CD14-positive monocyte (primary cell): ENCODE results near the gene ZNF362. TPM values are rescaled to one million over a fixed set of nuclear protein-coding genes. Genes with fewer than 3 reads are reported as not detected.

ENCODE experiments used
- DNase-seq, 3 donors: peaks; one replicate each; pipeline ENCODE4 v3.0.0-alpha.2; 2011 to 2022
- H2AFZ ChIP-seq: 2 replicates; pipeline ENCODE4 v1.6.0; 2012; ENCODE audit warnings: mild to moderate bottlenecking, low read depth, low read length, inconsistent platforms; ENCODE audit not compliant: insufficient read depth, poor library complexity, severe bottlenecking
- H3K27ac ChIP-seq, 2 donors: 1 replicate in 1 of 2; 2 replicates in 1 of 2; pipeline ENCODE4 v1.5.1; 2012 to 2013; ENCODE audit warnings: low read length in 2 of 2, control low read depth in 1 of 2, inconsistent platforms in 1 of 2, low read depth in 1 of 2, mild to moderate bottlenecking in 1 of 2
- H3K27me3 ChIP-seq, 2 donors: one replicate each; pipeline versions ENCODE4 v1.6.0 to v1.6.1; 2011 to 2013; ENCODE audit warnings: low read length in 2 of 2; ENCODE audit not compliant: control insufficient read depth in 2 of 2, insufficient read depth in 2 of 2
- H3K36me3 ChIP-seq, 2 donors: replicated peaks in 1 of 2; 1 replicate in 1 of 2; 2 replicates in 1 of 2; pipeline versions ENCODE4 v1.5.1 to v1.6.1; 2012 to 2013; ENCODE audit warnings: low read length in 2 of 2, control low read depth in 1 of 2, inconsistent platforms in 1 of 2, mild to moderate bottlenecking in 1 of 2; ENCODE audit not compliant: insufficient read depth in 2 of 2, control insufficient read depth in 1 of 2
- H3K4me1 ChIP-seq, 2 donors: 1 replicate in 1 of 2; 2 replicates in 1 of 2; pipeline versions ENCODE4 v1.5.1 to v1.6.1; 2012 to 2013; ENCODE audit warnings: low read length in 2 of 2, control low read depth in 1 of 2, inconsistent platforms in 1 of 2, mild to moderate bottlenecking in 1 of 2, moderate library complexity in 1 of 2; ENCODE audit not compliant: insufficient read depth in 2 of 2, control insufficient read depth in 1 of 2
- H3K4me2 ChIP-seq: replicated peaks from 2 replicates; pipeline ENCODE3; 2012; ENCODE audit warnings: low read length, moderate library complexity, mild to moderate bottlenecking; ENCODE audit not compliant: poor library complexity, severe bottlenecking; ENCODE audit errors: extremely low read depth
- H3K4me3 ChIP-seq, 3 experiments: fragments of 200-600 bp in 1 of 3; sonication (generic) in 1 of 3; replicated peaks in 1 of 3; 1 replicate in 2 of 3; 2 replicates in 1 of 3; pipeline ENCODE4 v1.5.1; 2011 to 2013; ENCODE audit warnings: low read length in 3 of 3, mild to moderate bottlenecking in 3 of 3, control low read depth in 2 of 3, low read depth in 2 of 3, inconsistent platforms in 1 of 3, moderate library complexity in 1 of 3
- H3K79me2 ChIP-seq: 2 replicates; pipeline ENCODE4 v1.6.0; 2012; ENCODE audit warnings: mild to moderate bottlenecking, control low read depth, inconsistent platforms, low read length, moderate library complexity; ENCODE audit not compliant: insufficient read depth
- H3K9ac ChIP-seq: 2 replicates; pipeline ENCODE4 v1.6.0; 2017; ENCODE audit warnings: low read length, mild to moderate bottlenecking; ENCODE audit not compliant: insufficient read depth, poor library complexity, severe bottlenecking
- H3K9me3 ChIP-seq, 2 donors: replicated peaks in 1 of 2; 1 replicate in 1 of 2; 2 replicates in 1 of 2; pipeline versions ENCODE4 v1.5.1 to v1.6.1; 2012 to 2013; ENCODE audit warnings: low read length in 2 of 2, control low read depth in 1 of 2; ENCODE audit not compliant: control insufficient read depth in 1 of 2, insufficient read depth in 1 of 2
- H4K20me1 ChIP-seq: 2 replicates; pipeline ENCODE4 v1.6.0; 2012; ENCODE audit warnings: mild to moderate bottlenecking, low read length, control low read depth, moderate library complexity; ENCODE audit not compliant: insufficient read depth
- H3K27ac Mint-ChIP-seq, 7 donors: one replicate each; pipeline ENCODE4 v1.8.0; 2020; ENCODE audit warnings: mild to moderate bottlenecking in 7 of 7, mixed read lengths in 7 of 7, moderate library complexity in 6 of 7, inconsistent platforms in 2 of 7
- H3K27me3 Mint-ChIP-seq, 3 donors: one replicate each; pipeline ENCODE4 v1.8.0; 2021 to 2022; ENCODE audit warnings: low read depth in 3 of 3, mild to moderate bottlenecking in 3 of 3, mixed read lengths in 3 of 3, moderate library complexity in 3 of 3, inconsistent platforms in 1 of 3
- H3K36me3 Mint-ChIP-seq, 2 donors: one replicate each; pipeline ENCODE4 v1.8.0; 2020; ENCODE audit warnings: mixed read lengths in 2 of 2, inconsistent platforms in 1 of 2, mild to moderate bottlenecking in 1 of 2
- H3K4me1 Mint-ChIP-seq: one replicate; pipeline ENCODE4 v1.8.0; 2020; ENCODE audit warnings: mild to moderate bottlenecking, mixed read lengths
- H3K4me3 Mint-ChIP-seq, 2 donors: one replicate each; pipeline ENCODE4 v1.8.0; 2020; ENCODE audit warnings: mild to moderate bottlenecking in 2 of 2, mixed read lengths in 2 of 2, moderate library complexity in 1 of 2
- H3K9me3 Mint-ChIP-seq, 7 donors: one replicate each; pipeline ENCODE4 v1.8.0; 2020 to 2022; ENCODE audit warnings: mixed read lengths in 7 of 7, mild to moderate bottlenecking in 6 of 7, moderate library complexity in 6 of 7, inconsistent platforms in 2 of 7
- WGBS: methylation state at CpG from one replicate; pipeline ENCODE4 v1.1.5; 2013; ENCODE audit warnings: missing lambda C conversion rate; ENCODE audit not compliant: insufficient coverage; 5-methylcytosine and 5-hydroxymethylcytosine counted together
- intact Hi-C, 2 donors: fragments of 100-400 bp; cut with micrococcal nuclease; formaldehyde crosslinking; loops; one replicate each; pipeline versions ENCODE4 v1.15.0 to v1.15.1; 2023
- polyA plus RNA-seq, 3 donors: library from polyadenylated mRNA; depleted of rRNA in 1 of 3; unstranded in 2 of 3; stranded (reverse) in 1 of 3; fragments of 300-500 nt in 2 of 3; fragments of >200 nt in 1 of 3; fragmentation: Illumina TruSeq in 2 of 3; gene quantifications; 1 replicate in 2 of 3; 2 replicates in 1 of 3; pipeline ENCODE4 v1.2.3, GENCODE V29; 2012 to 2021
- TF ChIP-seq, protein P1 (sequence below): fragments of 200-600 bp; IDR thresholded peaks from one replicate; pipeline ENCODE4 v1.8.0; 2022; ENCODE audit warnings: antibody characterized with exemption, mild to moderate bottlenecking

The ZNF362 gene
- polyA plus RNA-seq, 3 donors = 11.4 to 18.9 (median 13.5) TPM

GRCh38 chr1:33234588-33234990 lies 21.7 kb upstream of the ZNF362 start:
- no peaks in the 10 kb centered on the region for H3K36me3 ChIP-seq
- no peak overlapping the region for H2AFZ ChIP-seq
- H3K4me3 Mint-ChIP-seq = no peak overlapping the region
- no peaks in the 10 kb centered on the region for H4K20me1 ChIP-seq
- H3K27me3 Mint-ChIP-seq = peaks cover 3 to 6% (median 6%) of the 10 kb centered on the region in 3 donors
- H3K9me3 ChIP-seq = no peaks in the 10 kb centered on the region
- no peak for DNase-seq
- H3K4me1 Mint-ChIP-seq = peaks cover 4% of the 10 kb centered on the region
- H3K36me3 Mint-ChIP-seq = no peaks in the 10 kb centered on the region
- H3K4me3 ChIP-seq = no peak overlapping the region
- no peak overlapping the region for H3K9ac ChIP-seq
- H3K79me2 ChIP-seq = no peaks in the 10 kb centered on the region
- TF ChIP-seq, protein P1, sequence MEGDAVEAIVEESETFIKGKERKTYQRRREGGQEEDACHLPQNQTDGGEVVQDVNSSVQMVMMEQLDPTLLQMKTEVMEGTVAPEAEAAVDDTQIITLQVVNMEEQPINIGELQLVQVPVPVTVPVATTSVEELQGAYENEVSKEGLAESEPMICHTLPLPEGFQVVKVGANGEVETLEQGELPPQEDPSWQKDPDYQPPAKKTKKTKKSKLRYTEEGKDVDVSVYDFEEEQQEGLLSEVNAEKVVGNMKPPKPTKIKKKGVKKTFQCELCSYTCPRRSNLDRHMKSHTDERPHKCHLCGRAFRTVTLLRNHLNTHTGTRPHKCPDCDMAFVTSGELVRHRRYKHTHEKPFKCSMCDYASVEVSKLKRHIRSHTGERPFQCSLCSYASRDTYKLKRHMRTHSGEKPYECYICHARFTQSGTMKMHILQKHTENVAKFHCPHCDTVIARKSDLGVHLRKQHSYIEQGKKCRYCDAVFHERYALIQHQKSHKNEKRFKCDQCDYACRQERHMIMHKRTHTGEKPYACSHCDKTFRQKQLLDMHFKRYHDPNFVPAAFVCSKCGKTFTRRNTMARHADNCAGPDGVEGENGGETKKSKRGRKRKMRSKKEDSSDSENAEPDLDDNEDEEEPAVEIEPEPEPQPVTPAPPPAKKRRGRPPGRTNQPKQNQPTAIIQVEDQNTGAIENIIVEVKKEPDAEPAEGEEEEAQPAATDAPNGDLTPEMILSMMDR = no peak
- no peaks in the 10 kb centered on the region for H3K4me1 ChIP-seq
- no peak overlapping the region for H3K27ac ChIP-seq
- H3K4me2 ChIP-seq = no peak overlapping the region
- no peaks in the 10 kb centered on the region for H3K27me3 ChIP-seq
- H3K9me3 Mint-ChIP-seq = peaks cover 0 to 2% (median 0%) of the 10 kb centered on the region in 7 donors
- intact Hi-C loops = no loop called here
- WGBS = 62% methylated on average over 7 of the region's 7 CpGs
- H3K27ac Mint-ChIP-seq = no peak overlapping the region

- H3K4me2 ChIP-seq = no peak overlapping the region
- H3K9ac ChIP-seq = no peak overlapping the region
- no peaks in the 10 kb centered on the region for H3K79me2 ChIP-seq
- no peak overlapping the region for H3K27ac ChIP-seq
- H3K27ac Mint-ChIP-seq = no peak overlapping the region
- H3K9me3 ChIP-seq = no peaks in the 10 kb centered on the region
- TF ChIP-seq, protein P1 = no peak
- H3K4me3 Mint-ChIP-seq = no peak overlapping the region
- no peaks in the 10 kb centered on the region for H3K36me3 Mint-ChIP-seq
- no peaks in the 10 kb centered on the region for H3K36me3 ChIP-seq
- H3K27me3 Mint-ChIP-seq = peaks cover 3 to 6% (median 5%) of the 10 kb centered on the region in 3 donors
- no peak overlapping the region for H3K4me3 ChIP-seq
- no peaks in the 10 kb centered on the region for H4K20me1 ChIP-seq
- DNase-seq = no peak
- peaks cover 0 to 2% (median 0%) of the 10 kb centered on the region in 7 donors for H3K9me3 Mint-ChIP-seq
- intact Hi-C loops = no loop called here
- no peaks in the 10 kb centered on the region for H3K4me1 ChIP-seq
- no peaks in the 10 kb centered on the region for H3K27me3 ChIP-seq
- no peak overlapping the region for H2AFZ ChIP-seq
- WGBS = 100% methylated on average over 1 of the region's 2 CpGs
- H3K4me1 Mint-ChIP-seq = peaks cover 4% of the 10 kb centered on the region
Measured at GRCh38 chr1:33235521-33235920, 20.8 kb upstream of the ZNF362 start.
